ENCODE measurements around the gene OTOGL. TPM values are rescaled to one million over a fixed set of nuclear protein-coding genes. Genes with fewer than 3 reads are reported as not detected.

The OTOGL gene
- polyA plus RNA-seq, 2 of the 4 experiments (the other 2 are of a cell fraction), result 0.04 TPM; not detected in 1

DNA sequence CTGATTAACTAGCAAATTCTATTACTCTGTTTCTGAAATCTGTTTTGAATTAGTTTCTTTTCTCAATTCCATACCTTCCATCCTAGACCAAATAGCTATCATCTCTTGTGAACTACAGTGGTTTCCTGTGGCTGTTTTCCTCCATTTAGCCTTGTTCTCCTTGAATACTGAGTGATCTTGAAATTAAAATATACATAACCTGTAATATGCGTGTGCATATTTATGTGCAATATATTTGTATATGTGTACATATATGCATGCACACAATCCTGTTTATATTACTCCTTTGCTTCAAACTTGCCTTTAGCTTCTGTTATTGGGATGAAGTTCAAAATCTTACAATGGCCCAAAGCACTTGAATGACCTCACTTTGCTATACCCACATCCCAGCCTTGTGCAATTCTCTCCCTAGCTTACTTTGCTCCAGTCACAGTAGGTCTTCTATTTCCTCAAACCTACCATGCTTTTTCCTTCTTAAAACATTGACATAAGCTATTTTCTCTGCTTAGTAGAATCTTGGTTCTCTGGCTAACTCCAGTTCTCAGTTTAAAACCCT, 99.5 kb downstream of the OTOGL start:
- TF ChIP-seq CTCF (IDR thresholded peaks at IDR 0.05) (no peak), CHD2 (IDR thresholded peaks at IDR 0.05; ENCODE audit: low read length, partially characterized antibody) (no peak), TFCP2L1 (CRISPR knock-in tag; IDR thresholded peaks at IDR 0.05) (no peak), RNF2 (IDR thresholded peaks at IDR 0.05; ENCODE audit: borderline replicate concordance, low read depth) (no peak), HEYL (CRISPR knock-in tag; IDR thresholded peaks at IDR 0.05) (no peak), SREBF2 (IDR thresholded peaks at IDR 0.05) (no peak)
- H3K9me3 ChIP-seq, result no peaks in the 10 kb centered on the region
- no peak overlapping the region for H3K27ac ChIP-seq
- ATAC-seq, result no peak
- H3K4me2 ChIP-seq, result no peak overlapping the region
- CTCF ChIA-PET, result interaction anchor here (1.2 to 3.1 kb wide), 2 partner anchors 71 kb away, joined by 3 to 15 read pairs; no protein-coding TSS in a partner anchor
- H3K4me1 ChIP-seq, result no peaks in the 10 kb centered on the region
- POLR2A ChIA-PET, result no interaction called here
- DNase-seq (ENCODE audit: low read depth in 1 of 2, low spot score in 1 of 2), result no peak
- WGBS (ENCODE audit: missing lambda C conversion rate), result 85% methylated on average over 1 of the region's 1 CpG
- no peak for FAIRE-seq
- no peak overlapping the region for H3K4me3 ChIP-seq

- H3K4me2 ChIP-seq, result no peak overlapping the region
- ChIA-PET CTCF (interaction anchor here (3.1 kb wide), 1 partner anchor 70 kb away, joined by 15 read pairs; no protein-coding TSS in a partner anchor), POLR2A (no interaction called here)
- ATAC-seq (no peak), FAIRE-seq (no peak), DNase-seq (ENCODE audit: low read depth in 1 of 2, low spot score in 1 of 2) (no peak)
- no peak overlapping the region for H3K4me3 ChIP-seq
- H3K27ac ChIP-seq, result no peak overlapping the region
- TF ChIP-seq MAFK (IDR thresholded peaks at IDR 0.05; ENCODE audit: partially characterized antibody) (no peak), FOSB (CRISPR knock-in tag; IDR thresholded peaks at IDR 0.05) (no peak), RFX5 (IDR thresholded peaks at IDR 0.05) (no peak), BHLHE40 (IDR thresholded peaks at IDR 0.05; ENCODE audit: low read depth, low read length) (no peak), CBX8 (IDR thresholded peaks at IDR 0.05) (no peak), RCOR1 (IDR thresholded peaks at IDR 0.05; ENCODE audit: low read depth, low read length) (no peak), GATA3 (IDR thresholded peaks at IDR 0.05; ENCODE audit: borderline replicate concordance) (no peak), POLR2A (IDR thresholded peaks at IDR 0.05; ENCODE audit: low read length) (no peak)
- H3K4me1 ChIP-seq, result no peaks in the 10 kb centered on the region
- H3K9me3 ChIP-seq, result no peaks in the 10 kb centered on the region
Measured at GRCh38 chr12:80199931-80200330, 100.6 kb downstream of the OTOGL start.

GRCh38 chr12:80200414-80200813, 101.1 kb downstream of the OTOGL start:
- Histone ChIP-seq H3K9me3 (no peaks in the 10 kb centered on the region), H3K4me1 (no peaks in the 10 kb centered on the region), H3K4me3 (no peak overlapping the region), H3K27ac (no peak overlapping the region), H3K4me2 (no peak overlapping the region)
- WGBS (ENCODE audit: missing lambda C conversion rate), result 30% methylated on average over 1 of the region's 1 CpG
- ChIA-PET POLR2A (no interaction called here), CTCF (interaction anchor here (3.1 kb wide), 1 partner anchor 69 kb away, joined by 15 read pairs; no protein-coding TSS in a partner anchor)
- no peak for TF ChIP-seq KDM1A (IDR thresholded peaks at IDR 0.05; ENCODE audit: low read depth)
- TF ChIP-seq NPAS2 (CRISPR knock-in tag; IDR thresholded peaks at IDR 0.05; ENCODE audit: borderline replicate concordance), result no peak
- TF ChIP-seq MAFK (IDR thresholded peaks at IDR 0.05; ENCODE audit: partially characterized antibody), result no peak
- no peak for TF ChIP-seq ELK1 (IDR thresholded peaks at IDR 0.05; ENCODE audit: low read depth, low read length)
- no peak for TF ChIP-seq MAZ (IDR thresholded peaks at IDR 0.05; ENCODE audit: borderline replicate concordance, low read depth, low read length)
- TF ChIP-seq, protein P1, sequence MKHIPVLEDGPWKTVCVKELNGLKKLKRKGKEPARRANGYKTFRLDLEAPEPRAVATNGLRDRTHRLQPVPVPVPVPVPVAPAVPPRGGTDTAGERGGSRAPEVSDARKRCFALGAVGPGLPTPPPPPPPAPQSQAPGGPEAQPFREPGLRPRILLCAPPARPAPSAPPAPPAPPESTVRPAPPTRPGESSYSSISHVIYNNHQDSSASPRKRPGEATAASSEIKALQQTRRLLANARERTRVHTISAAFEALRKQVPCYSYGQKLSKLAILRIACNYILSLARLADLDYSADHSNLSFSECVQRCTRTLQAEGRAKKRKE (CRISPR knock-in tag; IDR thresholded peaks at IDR 0.05; ENCODE audit: low read depth), result no peak
- TF ChIP-seq RFX5 (IDR thresholded peaks at IDR 0.05), result no peak
- no peak for TF ChIP-seq HOXB5 (CRISPR knock-in tag; IDR thresholded peaks at IDR 0.05)
- TF ChIP-seq EP300 (IDR thresholded peaks at IDR 0.05), result no peak
- no peak for ATAC-seq
- DNase-seq (ENCODE audit: low read depth in 1 of 2, low spot score in 1 of 2), result no peak
- no peak for FAIRE-seq
